WTC11 (cell line): Measurements from ENCODE around the gene SPG11. TPM values are rescaled to one million over a fixed set of nuclear protein-coding genes. Genes with fewer than 3 reads are reported as not detected.

Experiments
- FOXJ3 ChIP-seq: sonication (generic); formaldehyde crosslinking; IDR thresholded peaks from 2 replicates; pipeline ENCODE4 v1.9.0; 2021; ENCODE audit warnings: missing genetic modification reagents, mild to moderate bottlenecking, borderline replicate concordance
- FOXK1 ChIP-seq: sonication (generic); formaldehyde crosslinking; IDR thresholded peaks from 2 replicates; pipeline ENCODE4 v1.8.0; 2022; ENCODE audit warnings: mild to moderate bottlenecking, moderate library complexity, missing genetic modification reagents
- GTF2I ChIP-seq: fragments of 250-450 bp; sonication (Bioruptor Pico); conservative IDR thresholded peaks from 2 replicates; pipeline ENCODE4 v1.4.0; 2021; ENCODE audit warnings: mild to moderate bottlenecking
- IRF2 ChIP-seq: sonication (generic); formaldehyde crosslinking; IDR thresholded peaks from 2 replicates; pipeline ENCODE4 v1.8.0; 2022; ENCODE audit warnings: low read depth, missing genetic modification reagents, borderline replicate concordance
- JUN ChIP-seq: sonication (generic); formaldehyde crosslinking; IDR thresholded peaks from 2 replicates; pipeline ENCODE4 v1.8.0; 2023; ENCODE audit warnings: mild to moderate bottlenecking, missing genetic modification reagents
- NFE2L1 ChIP-seq: sonication (generic); formaldehyde crosslinking; IDR thresholded peaks from 2 replicates; pipeline ENCODE4 v1.8.1; 2023; ENCODE audit warnings: missing genetic modification reagents
- TP53 ChIP-seq: sonication (generic); formaldehyde crosslinking; IDR thresholded peaks from 2 replicates; pipeline ENCODE4 v1.8.1; 2023; ENCODE audit warnings: mild to moderate bottlenecking, missing genetic modification reagents
- ZNF396 ChIP-seq: fragments of 250-450 bp; sonication (Bioruptor Pico); IDR thresholded peaks from 2 replicates; pipeline ENCODE4 v1.8.0; 2021; ENCODE audit warnings: mild to moderate bottlenecking, moderate library complexity, borderline replicate concordance
- total RNA-seq: library from RNA; stranded (reverse); gene quantifications from 3 replicates; pipeline ENCODE4 v1.2.3, GENCODE V29; 2021
- TF ChIP-seq, protein P1 (sequence below): sonication (generic); formaldehyde crosslinking; IDR thresholded peaks from 2 replicates; pipeline ENCODE4 v1.8.1; 2023; ENCODE audit warnings: mild to moderate bottlenecking, missing genetic modification reagents, borderline replicate concordance
- TF ChIP-seq, protein P2 (sequence below): sonication (generic); formaldehyde crosslinking; IDR thresholded peaks from 2 replicates; pipeline ENCODE4 v1.8.1; 2022; ENCODE audit warnings: low read depth, mild to moderate bottlenecking, moderate library complexity, missing genetic modification reagents, borderline replicate concordance
- TF ChIP-seq, protein P3 (sequence below): sonication (generic); formaldehyde crosslinking; IDR thresholded peaks from 2 replicates; pipeline ENCODE4 v1.8.0; 2023; ENCODE audit warnings: mild to moderate bottlenecking, missing genetic modification reagents
- TF ChIP-seq, protein P4 (sequence below): sonication (generic); formaldehyde crosslinking; IDR thresholded peaks from 2 replicates; pipeline ENCODE4 v1.8.0; 2022; ENCODE audit warnings: missing genetic modification reagents
- TF ChIP-seq, protein P5 (sequence below): sonication (generic); formaldehyde crosslinking; IDR thresholded peaks from 2 replicates; pipeline ENCODE4 v1.8.0; 2022; ENCODE audit warnings: mild to moderate bottlenecking, missing genetic modification reagents
- TF ChIP-seq, protein P6 (sequence below): sonication (generic); formaldehyde crosslinking; IDR thresholded peaks from 2 replicates; pipeline ENCODE4 v1.8.1; 2023; ENCODE audit warnings: mild to moderate bottlenecking, missing genetic modification reagents
- TF ChIP-seq, protein P7 (sequence below): sonication (generic); formaldehyde crosslinking; IDR thresholded peaks from 2 replicates; pipeline ENCODE4 v1.8.1; 2023; ENCODE audit warnings: mild to moderate bottlenecking, missing genetic modification reagents, moderate library complexity
- TF ChIP-seq, protein P8 (sequence below): sonication (generic); formaldehyde crosslinking; IDR thresholded peaks from 2 replicates; pipeline ENCODE4 v1.8.0; 2023; ENCODE audit warnings: missing genetic modification reagents, mild to moderate bottlenecking, borderline replicate concordance

The SPG11 gene
- total RNA-seq, 1 experiment from 2014 or later = 46.4 TPM

DNA sequence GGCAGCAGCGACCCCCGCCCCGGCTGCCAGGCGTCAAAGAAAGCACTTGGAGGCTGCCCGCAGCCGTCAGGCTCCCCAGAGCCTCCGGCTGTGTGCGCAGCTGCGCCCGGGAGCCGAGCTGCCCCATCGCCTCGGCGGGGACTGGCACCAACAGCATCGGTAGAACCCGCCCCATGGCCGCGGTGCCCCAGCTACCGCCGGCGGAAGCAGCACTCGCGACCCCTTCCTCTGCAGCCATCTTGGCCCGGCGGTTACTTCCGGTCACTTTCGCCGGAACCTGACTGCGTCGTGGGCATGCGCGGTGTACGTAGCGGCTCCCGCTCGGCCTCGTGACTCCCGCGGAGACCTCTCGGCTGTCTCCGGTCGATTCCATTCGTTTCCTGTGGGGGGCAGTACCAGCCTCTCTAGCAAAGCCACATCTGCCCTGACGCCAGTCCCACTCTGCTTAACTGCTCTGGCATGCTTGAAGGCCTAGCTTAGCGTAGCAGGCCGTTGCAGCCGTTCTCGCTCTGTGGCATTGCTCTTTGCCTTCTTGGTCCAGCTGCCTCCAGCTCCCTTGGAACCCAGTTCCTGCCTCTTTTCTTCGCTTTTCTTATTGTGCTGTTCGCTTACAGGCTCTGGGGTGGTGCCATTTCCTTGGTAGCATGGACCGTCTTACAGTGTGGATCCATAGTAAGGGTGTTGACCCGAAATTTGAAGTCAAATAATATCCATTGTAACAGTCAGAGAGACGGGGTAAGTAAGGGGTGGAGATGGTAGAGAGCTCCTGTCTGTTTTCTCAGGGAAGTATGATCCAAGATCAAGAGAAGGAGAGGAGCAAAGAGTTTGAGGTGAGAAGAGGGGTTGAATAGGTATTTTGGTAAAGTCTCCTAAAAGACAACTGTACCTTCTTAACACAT, at the start of gene SPG11 (continued):
- TF ChIP-seq, protein P1, sequence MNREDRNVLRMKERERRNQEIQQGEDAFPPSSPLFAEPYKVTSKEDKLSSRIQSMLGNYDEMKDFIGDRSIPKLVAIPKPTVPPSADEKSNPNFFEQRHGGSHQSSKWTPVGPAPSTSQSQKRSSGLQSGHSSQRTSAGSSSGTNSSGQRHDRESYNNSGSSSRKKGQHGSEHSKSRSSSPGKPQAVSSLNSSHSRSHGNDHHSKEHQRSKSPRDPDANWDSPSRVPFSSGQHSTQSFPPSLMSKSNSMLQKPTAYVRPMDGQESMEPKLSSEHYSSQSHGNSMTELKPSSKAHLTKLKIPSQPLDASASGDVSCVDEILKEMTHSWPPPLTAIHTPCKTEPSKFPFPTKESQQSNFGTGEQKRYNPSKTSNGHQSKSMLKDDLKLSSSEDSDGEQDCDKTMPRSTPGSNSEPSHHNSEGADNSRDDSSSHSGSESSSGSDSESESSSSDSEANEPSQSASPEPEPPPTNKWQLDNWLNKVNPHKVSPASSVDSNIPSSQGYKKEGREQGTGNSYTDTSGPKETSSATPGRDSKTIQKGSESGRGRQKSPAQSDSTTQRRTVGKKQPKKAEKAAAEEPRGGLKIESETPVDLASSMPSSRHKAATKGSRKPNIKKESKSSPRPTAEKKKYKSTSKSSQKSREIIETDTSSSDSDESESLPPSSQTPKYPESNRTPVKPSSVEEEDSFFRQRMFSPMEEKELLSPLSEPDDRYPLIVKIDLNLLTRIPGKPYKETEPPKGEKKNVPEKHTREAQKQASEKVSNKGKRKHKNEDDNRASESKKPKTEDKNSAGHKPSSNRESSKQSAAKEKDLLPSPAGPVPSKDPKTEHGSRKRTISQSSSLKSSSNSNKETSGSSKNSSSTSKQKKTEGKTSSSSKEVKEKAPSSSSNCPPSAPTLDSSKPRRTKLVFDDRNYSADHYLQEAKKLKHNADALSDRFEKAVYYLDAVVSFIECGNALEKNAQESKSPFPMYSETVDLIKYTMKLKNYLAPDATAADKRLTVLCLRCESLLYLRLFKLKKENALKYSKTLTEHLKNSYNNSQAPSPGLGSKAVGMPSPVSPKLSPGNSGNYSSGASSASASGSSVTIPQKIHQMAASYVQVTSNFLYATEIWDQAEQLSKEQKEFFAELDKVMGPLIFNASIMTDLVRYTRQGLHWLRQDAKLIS (CRISPR knock-in tag) = no peak
- no peak for TF ChIP-seq ZNF396 (CRISPR knock-in tag)
- TF ChIP-seq IRF2 = no peak
- no peak for TF ChIP-seq TP53 (CRISPR knock-in tag)
- TF ChIP-seq, protein P2, sequence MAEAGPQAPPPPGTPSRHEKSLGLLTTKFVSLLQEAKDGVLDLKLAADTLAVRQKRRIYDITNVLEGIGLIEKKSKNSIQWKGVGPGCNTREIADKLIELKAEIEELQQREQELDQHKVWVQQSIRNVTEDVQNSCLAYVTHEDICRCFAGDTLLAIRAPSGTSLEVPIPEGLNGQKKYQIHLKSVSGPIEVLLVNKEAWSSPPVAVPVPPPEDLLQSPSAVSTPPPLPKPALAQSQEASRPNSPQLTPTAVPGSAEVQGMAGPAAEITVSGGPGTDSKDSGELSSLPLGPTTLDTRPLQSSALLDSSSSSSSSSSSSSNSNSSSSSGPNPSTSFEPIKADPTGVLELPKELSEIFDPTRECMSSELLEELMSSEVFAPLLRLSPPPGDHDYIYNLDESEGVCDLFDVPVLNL = no peak
- 0 out of 2 replicates have a peak, but pooled peaks have one; percentile 52 for TF ChIP-seq JUN (CRISPR knock-in tag)
- TF ChIP-seq, protein P3, sequence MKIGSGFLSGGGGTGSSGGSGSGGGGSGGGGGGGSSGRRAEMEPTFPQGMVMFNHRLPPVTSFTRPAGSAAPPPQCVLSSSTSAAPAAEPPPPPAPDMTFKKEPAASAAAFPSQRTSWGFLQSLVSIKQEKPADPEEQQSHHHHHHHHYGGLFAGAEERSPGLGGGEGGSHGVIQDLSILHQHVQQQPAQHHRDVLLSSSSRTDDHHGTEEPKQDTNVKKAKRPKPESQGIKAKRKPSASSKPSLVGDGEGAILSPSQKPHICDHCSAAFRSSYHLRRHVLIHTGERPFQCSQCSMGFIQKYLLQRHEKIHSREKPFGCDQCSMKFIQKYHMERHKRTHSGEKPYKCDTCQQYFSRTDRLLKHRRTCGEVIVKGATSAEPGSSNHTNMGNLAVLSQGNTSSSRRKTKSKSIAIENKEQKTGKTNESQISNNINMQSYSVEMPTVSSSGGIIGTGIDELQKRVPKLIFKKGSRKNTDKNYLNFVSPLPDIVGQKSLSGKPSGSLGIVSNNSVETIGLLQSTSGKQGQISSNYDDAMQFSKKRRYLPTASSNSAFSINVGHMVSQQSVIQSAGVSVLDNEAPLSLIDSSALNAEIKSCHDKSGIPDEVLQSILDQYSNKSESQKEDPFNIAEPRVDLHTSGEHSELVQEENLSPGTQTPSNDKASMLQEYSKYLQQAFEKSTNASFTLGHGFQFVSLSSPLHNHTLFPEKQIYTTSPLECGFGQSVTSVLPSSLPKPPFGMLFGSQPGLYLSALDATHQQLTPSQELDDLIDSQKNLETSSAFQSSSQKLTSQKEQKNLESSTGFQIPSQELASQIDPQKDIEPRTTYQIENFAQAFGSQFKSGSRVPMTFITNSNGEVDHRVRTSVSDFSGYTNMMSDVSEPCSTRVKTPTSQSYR (CRISPR knock-in tag) = 0 out of 2 replicates have a peak, but pooled peaks have one; percentile 54
- TF ChIP-seq, protein P4, sequence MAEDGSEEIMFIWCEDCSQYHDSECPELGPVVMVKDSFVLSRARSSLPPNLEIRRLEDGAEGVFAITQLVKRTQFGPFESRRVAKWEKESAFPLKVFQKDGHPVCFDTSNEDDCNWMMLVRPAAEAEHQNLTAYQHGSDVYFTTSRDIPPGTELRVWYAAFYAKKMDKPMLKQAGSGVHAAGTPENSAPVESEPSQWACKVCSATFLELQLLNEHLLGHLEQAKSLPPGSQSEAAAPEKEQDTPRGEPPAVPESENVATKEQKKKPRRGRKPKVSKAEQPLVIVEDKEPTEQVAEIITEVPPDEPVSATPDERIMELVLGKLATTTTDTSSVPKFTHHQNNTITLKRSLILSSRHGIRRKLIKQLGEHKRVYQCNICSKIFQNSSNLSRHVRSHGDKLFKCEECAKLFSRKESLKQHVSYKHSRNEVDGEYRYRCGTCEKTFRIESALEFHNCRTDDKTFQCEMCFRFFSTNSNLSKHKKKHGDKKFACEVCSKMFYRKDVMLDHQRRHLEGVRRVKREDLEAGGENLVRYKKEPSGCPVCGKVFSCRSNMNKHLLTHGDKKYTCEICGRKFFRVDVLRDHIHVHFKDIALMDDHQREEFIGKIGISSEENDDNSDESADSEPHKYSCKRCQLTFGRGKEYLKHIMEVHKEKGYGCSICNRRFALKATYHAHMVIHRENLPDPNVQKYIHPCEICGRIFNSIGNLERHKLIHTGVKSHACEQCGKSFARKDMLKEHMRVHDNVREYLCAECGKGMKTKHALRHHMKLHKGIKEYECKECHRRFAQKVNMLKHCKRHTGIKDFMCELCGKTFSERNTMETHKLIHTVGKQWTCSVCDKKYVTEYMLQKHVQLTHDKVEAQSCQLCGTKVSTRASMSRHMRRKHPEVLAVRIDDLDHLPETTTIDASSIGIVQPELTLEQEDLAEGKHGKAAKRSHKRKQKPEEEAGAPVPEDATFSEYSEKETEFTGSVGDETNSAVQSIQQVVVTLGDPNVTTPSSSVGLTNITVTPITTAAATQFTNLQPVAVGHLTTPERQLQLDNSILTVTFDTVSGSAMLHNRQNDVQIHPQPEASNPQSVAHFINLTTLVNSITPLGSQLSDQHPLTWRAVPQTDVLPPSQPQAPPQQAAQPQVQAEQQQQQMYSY (CRISPR knock-in tag) = no peak
- TF ChIP-seq, protein P5, sequence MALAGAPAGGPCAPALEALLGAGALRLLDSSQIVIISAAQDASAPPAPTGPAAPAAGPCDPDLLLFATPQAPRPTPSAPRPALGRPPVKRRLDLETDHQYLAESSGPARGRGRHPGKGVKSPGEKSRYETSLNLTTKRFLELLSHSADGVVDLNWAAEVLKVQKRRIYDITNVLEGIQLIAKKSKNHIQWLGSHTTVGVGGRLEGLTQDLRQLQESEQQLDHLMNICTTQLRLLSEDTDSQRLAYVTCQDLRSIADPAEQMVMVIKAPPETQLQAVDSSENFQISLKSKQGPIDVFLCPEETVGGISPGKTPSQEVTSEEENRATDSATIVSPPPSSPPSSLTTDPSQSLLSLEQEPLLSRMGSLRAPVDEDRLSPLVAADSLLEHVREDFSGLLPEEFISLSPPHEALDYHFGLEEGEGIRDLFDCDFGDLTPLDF (CRISPR knock-in tag) = no peak
- TF ChIP-seq NFE2L1 (CRISPR knock-in tag) = no peak; the same call in 1 of the 2 replicates
- TF ChIP-seq GTF2I (CRISPR knock-in tag) = no peak
- TF ChIP-seq FOXK1 = peak; percentile 60
- TF ChIP-seq, protein P6, sequence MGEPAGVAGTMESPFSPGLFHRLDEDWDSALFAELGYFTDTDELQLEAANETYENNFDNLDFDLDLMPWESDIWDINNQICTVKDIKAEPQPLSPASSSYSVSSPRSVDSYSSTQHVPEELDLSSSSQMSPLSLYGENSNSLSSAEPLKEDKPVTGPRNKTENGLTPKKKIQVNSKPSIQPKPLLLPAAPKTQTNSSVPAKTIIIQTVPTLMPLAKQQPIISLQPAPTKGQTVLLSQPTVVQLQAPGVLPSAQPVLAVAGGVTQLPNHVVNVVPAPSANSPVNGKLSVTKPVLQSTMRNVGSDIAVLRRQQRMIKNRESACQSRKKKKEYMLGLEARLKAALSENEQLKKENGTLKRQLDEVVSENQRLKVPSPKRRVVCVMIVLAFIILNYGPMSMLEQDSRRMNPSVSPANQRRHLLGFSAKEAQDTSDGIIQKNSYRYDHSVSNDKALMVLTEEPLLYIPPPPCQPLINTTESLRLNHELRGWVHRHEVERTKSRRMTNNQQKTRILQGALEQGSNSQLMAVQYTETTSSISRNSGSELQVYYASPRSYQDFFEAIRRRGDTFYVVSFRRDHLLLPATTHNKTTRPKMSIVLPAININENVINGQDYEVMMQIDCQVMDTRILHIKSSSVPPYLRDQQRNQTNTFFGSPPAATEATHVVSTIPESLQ (CRISPR knock-in tag) = no peak
- TF ChIP-seq, protein P7, sequence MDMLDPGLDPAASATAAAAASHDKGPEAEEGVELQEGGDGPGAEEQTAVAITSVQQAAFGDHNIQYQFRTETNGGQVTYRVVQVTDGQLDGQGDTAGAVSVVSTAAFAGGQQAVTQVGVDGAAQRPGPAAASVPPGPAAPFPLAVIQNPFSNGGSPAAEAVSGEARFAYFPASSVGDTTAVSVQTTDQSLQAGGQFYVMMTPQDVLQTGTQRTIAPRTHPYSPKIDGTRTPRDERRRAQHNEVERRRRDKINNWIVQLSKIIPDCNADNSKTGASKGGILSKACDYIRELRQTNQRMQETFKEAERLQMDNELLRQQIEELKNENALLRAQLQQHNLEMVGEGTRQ = peak; percentile 92
- no peak for TF ChIP-seq FOXJ3
- TF ChIP-seq, protein P8, sequence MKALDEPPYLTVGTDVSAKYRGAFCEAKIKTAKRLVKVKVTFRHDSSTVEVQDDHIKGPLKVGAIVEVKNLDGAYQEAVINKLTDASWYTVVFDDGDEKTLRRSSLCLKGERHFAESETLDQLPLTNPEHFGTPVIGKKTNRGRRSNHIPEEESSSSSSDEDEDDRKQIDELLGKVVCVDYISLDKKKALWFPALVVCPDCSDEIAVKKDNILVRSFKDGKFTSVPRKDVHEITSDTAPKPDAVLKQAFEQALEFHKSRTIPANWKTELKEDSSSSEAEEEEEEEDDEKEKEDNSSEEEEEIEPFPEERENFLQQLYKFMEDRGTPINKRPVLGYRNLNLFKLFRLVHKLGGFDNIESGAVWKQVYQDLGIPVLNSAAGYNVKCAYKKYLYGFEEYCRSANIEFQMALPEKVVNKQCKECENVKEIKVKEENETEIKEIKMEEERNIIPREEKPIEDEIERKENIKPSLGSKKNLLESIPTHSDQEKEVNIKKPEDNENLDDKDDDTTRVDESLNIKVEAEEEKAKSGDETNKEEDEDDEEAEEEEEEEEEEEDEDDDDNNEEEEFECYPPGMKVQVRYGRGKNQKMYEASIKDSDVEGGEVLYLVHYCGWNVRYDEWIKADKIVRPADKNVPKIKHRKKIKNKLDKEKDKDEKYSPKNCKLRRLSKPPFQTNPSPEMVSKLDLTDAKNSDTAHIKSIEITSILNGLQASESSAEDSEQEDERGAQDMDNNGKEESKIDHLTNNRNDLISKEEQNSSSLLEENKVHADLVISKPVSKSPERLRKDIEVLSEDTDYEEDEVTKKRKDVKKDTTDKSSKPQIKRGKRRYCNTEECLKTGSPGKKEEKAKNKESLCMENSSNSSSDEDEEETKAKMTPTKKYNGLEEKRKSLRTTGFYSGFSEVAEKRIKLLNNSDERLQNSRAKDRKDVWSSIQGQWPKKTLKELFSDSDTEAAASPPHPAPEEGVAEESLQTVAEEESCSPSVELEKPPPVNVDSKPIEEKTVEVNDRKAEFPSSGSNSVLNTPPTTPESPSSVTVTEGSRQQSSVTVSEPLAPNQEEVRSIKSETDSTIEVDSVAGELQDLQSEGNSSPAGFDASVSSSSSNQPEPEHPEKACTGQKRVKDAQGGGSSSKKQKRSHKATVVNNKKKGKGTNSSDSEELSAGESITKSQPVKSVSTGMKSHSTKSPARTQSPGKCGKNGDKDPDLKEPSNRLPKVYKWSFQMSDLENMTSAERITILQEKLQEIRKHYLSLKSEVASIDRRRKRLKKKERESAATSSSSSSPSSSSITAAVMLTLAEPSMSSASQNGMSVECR = 0 out of 2 replicates have a peak, but pooled peaks have one; percentile 9
